Keratinocyte (primary cell): ENCODE results near the gene FUT4. TPM values are rescaled to one million over a fixed set of nuclear protein-coding genes. Genes with fewer than 3 reads are reported as not detected.

Experiments used
- DNase-seq: peaks from one replicate; pipeline ENCODE4 v3.0.0-alpha.2; 2011; ENCODE audit warnings: low read depth, missing footprints, low spot score
- FAIRE-seq: peaks from 2 replicates; lab custom pipeline; 2011; peaks lifted over from hg19 to GRCh38; lab: Jason Lieb, UNC
- H2AFZ ChIP-seq: 2 replicates; pipeline ENCODE4 v1.6.0; 2012; ENCODE audit warnings: low read length, control low read depth, inconsistent platforms; ENCODE audit not compliant: control insufficient read depth
- H3K27ac ChIP-seq: 2 replicates; pipeline ENCODE4 v1.5.1; 2011; ENCODE audit warnings: low read length; ENCODE audit not compliant: control insufficient read depth, insufficient read depth
- H3K27me3 ChIP-seq: 3 replicates; pipeline ENCODE4 v1.6.0; 2011; ENCODE audit warnings: low read length; ENCODE audit not compliant: control insufficient read depth, insufficient read depth; ENCODE audit errors: extremely low read depth
- H3K36me3 ChIP-seq, 2 experiments: 2 replicates in 1 of 2; 3 replicates in 1 of 2; pipeline ENCODE4 v1.5.1; 2011; ENCODE audit warnings: low read length in 2 of 2, mild to moderate bottlenecking in 1 of 2; ENCODE audit not compliant: control insufficient read depth in 2 of 2, insufficient read depth in 2 of 2; ENCODE audit errors: extremely low read depth in 1 of 2
- H3K4me1 ChIP-seq: 3 replicates; pipeline ENCODE4 v1.5.1; 2011; ENCODE audit warnings: low read length; ENCODE audit not compliant: control insufficient read depth, insufficient read depth; ENCODE audit errors: extremely low read depth
- H3K4me2 ChIP-seq: 3 replicates; pipeline ENCODE4 v1.6.0; 2011; ENCODE audit warnings: low read depth, low read length; ENCODE audit not compliant: control insufficient read depth, insufficient read depth; ENCODE audit errors: extremely low read depth
- H3K4me3 ChIP-seq, 3 experiments: fragments of 200-600 bp in 1 of 3; sonication (generic) in 1 of 3; 2 replicates in 2 of 3; 3 replicates in 1 of 3; pipeline ENCODE4 v1.5.1; 2011 to 2016; ENCODE audit warnings: low read length in 3 of 3, mild to moderate bottlenecking in 3 of 3, control low read depth in 2 of 3, inconsistent platforms in 1 of 3, low read depth in 1 of 3, mixed read lengths in 1 of 3, mixed run types in 1 of 3, moderate library complexity in 1 of 3; ENCODE audit not compliant: control insufficient read depth in 2 of 3, insufficient read depth in 2 of 3; ENCODE audit errors: extremely low read depth in 1 of 3
- H3K79me2 ChIP-seq: 2 replicates; pipeline ENCODE4 v1.6.0; 2012; ENCODE audit warnings: low read length; ENCODE audit not compliant: control insufficient read depth, insufficient read depth
- H3K9ac ChIP-seq: 3 replicates; pipeline ENCODE4 v1.6.0; 2011; ENCODE audit warnings: low read length; ENCODE audit not compliant: control insufficient read depth, insufficient read depth; ENCODE audit errors: extremely low read depth
- H3K9me1 ChIP-seq: 3 replicates; pipeline ENCODE4 v1.6.0; 2011; ENCODE audit warnings: low read length; ENCODE audit not compliant: control insufficient read depth, insufficient read depth; ENCODE audit errors: extremely low read depth
- H3K9me3 ChIP-seq: 2 replicates; pipeline ENCODE4 v1.5.1; 2012; ENCODE audit warnings: low read depth, low read length; ENCODE audit not compliant: control insufficient read depth
- H4K20me1 ChIP-seq: 3 replicates; pipeline ENCODE4 v1.6.0; 2011; ENCODE audit warnings: low read length; ENCODE audit not compliant: control insufficient read depth, insufficient read depth; ENCODE audit errors: extremely low read depth
- CTCF ChIP-seq, 3 experiments: IDR thresholded peaks in 1 of 3; conservative IDR thresholded peaks in 1 of 3; optimal IDR thresholded peaks in 1 of 3; 2 replicates in 2 of 3; 3 replicates in 1 of 3; pipeline versions ENCODE3 to v1.5.1; 2011; ENCODE audit warnings: low read length in 3 of 3, mild to moderate bottlenecking in 3 of 3, moderate library complexity in 2 of 3, control low read depth in 1 of 3, inconsistent platforms in 1 of 3; ENCODE audit not compliant: insufficient read depth in 2 of 3; ENCODE audit errors: extremely low read depth in 1 of 3
- EZH2 ChIP-seq: IDR thresholded peaks from one replicate; pipeline ENCODE4 v1.6.1; 2012; ENCODE audit warnings: inconsistent platforms, mild to moderate bottlenecking, low read length, moderate library complexity
- dilution Hi-C: fragments of 300-500 bp; cut with MboI; formaldehyde crosslinking; loops from one replicate; pipeline ENCODE4 v1.7.0; 2020; ENCODE audit warnings: low sequenced_read_pairs; ENCODE audit not compliant: extremely low pct_ligation_motif_present
- polyA plus RNA-seq, 5 experiments: library from polyadenylated mRNA; depleted of rRNA in 3 of 5; stranded (reverse) in 3 of 5; stranded (forward) in 1 of 5; unstranded in 1 of 5; fragments of >200 nt; gene quantifications; 1 replicate in 1 of 5; 2 replicates in 3 of 5; 3 replicates in 1 of 5; pipeline versions ENCODE4 v1.2.1 to v1.2.3, GENCODE V29; 2011 to 2012; ENCODE audit warnings: missing spikeins in 2 of 5, low read depth in 1 of 5, low replicate concordance in 1 of 5

FUT4 gene
- polyA plus RNA-seq, 1 donor (not counting 4 experiments of a cell fraction or from before 2014, with no cell fraction given), result 0.39 TPM

DNA sequence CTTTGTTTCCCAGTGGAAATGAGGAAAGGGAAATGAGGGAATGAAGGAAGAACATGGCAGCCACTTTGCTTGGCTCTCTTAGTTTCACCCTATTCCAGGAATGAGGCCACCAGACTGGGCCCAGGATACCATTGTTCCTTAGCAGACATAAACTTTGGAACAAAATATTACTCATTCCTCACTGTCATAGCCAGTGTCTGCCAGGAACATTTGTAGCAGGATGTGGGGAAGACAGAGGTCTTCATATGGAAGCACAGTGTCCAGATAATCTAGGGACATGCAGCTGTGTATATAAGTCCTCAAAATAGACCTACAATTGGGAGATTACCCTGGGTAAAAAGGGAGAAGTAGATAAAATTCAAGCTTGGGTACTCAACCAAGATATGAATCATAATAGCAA, 15.2 kb upstream of the FUT4 start:
- Histone ChIP-seq H3K27me3 (no peaks in the 10 kb centered on the region), H3K27ac (no peak overlapping the region), H3K79me2 (no peaks in the 10 kb centered on the region), H4K20me1 (no peaks in the 10 kb centered on the region), H3K4me1 (peaks cover 23% of the 10 kb centered on the region), H3K9me1 (no peaks in the 10 kb centered on the region), H2AFZ (no peak overlapping the region), H3K9me3 (no peaks in the 10 kb centered on the region), H3K4me3 (no peak overlapping the region), H3K4me2 (no peak overlapping the region), H3K9ac (no peak overlapping the region), H3K36me3 (no peaks in the 10 kb centered on the region)
- no peak for DNase-seq
- dilution Hi-C loops, result no loop called here
- no peak for FAIRE-seq
- no peak for TF ChIP-seq CTCF (optimal IDR thresholded peaks at IDR 0.05 in 1 of 3, IDR thresholded peaks at IDR 0.05 in 1 of 3, conservative IDR thresholded peaks at IDR 0.05 in 1 of 3; ENCODE audit: extremely low read depth in 1 of 3, insufficient read depth in 2 of 3, low read length in 3 of 3)
- no peak for TF ChIP-seq EZH2

DNA sequence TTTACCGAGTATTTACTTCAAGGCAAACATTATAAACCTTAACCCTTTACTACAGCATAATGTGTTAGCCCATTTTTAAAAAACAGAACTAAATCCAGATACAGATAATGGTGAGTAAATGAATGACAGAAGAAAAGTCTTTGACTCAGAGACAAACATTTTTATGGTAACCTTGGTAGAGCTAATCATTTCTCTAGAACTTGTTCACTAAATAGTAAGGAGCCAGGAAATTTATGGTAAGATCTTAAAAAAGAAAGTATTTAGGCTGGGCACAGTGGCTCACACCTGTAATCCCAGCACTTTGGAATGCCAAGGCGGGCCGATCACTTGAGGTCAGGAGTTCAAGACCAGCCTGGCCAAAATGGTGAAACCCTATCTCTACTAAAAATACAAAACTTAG, 11.5 kb upstream of the FUT4 start:
- Histone ChIP-seq H4K20me1 (no peaks in the 10 kb centered on the region), H3K9ac (no peak overlapping the region), H3K27ac (no peak overlapping the region), H3K4me3 (no peak overlapping the region), H3K27me3 (no peaks in the 10 kb centered on the region), H3K4me1 (no peaks in the 10 kb centered on the region), H3K9me1 (no peaks in the 10 kb centered on the region), H2AFZ (no peak overlapping the region), H3K36me3 (no peaks in the 10 kb centered on the region), H3K9me3 (no peaks in the 10 kb centered on the region), H3K79me2 (no peaks in the 10 kb centered on the region), H3K4me2 (no peak overlapping the region)
- no peak for FAIRE-seq
- DNase-seq, result no peak
- TF ChIP-seq EZH2 (no peak), CTCF (optimal IDR thresholded peaks at IDR 0.05 in 1 of 3, IDR thresholded peaks at IDR 0.05 in 1 of 3, conservative IDR thresholded peaks at IDR 0.05 in 1 of 3; ENCODE audit: extremely low read depth in 1 of 3, insufficient read depth in 2 of 3, low read length in 3 of 3) (no peak)
- dilution Hi-C loops, result no loop called here
